HG03095 (cell line): ENCODE measurements around the gene ATP6V0E2.
"Not testable (repeated sequence)": the region's sequence is repeated elsewhere in the genome, so short reads cannot be mapped to it uniquely, and the experiment has no call there.

Experiments
- ATAC-seq: cut with Tn5 transposase; IDR thresholded peaks from one replicate; pipeline ENCODE4 v1.9.1; 2021; ENCODE audit warnings: moderate library complexity; ENCODE audit not compliant: unreplicated experiment

Gene ATP6V0E2

GRCh38 chr7:149912126-149912525 lies 38.4 kb downstream of the ATP6V0E2 start:
- not testable (repeated sequence) for ATAC-seq

- ATAC-seq, result not testable (repeated sequence)
Observed at GRCh38 chr7:149926414-149926813, 52.6 kb downstream of the ATP6V0E2 start.
